ENCODE results near the gene GRPEL1. TPM values are rescaled to one million over a fixed set of nuclear protein-coding genes. Genes with fewer than 3 reads are reported as not detected.

Gene GRPEL1
- total RNA-seq, 1 donor from 2014 or later: 67.4 TPM

GRCh38 chr4:7101692-7102515 lies 34.0 kb upstream of the GRPEL1 start:
- DNase-seq (ENCODE audit: low read depth) (peak; percentile 42), FAIRE-seq (no peak)
- H3K27me3 ChIP-seq (ENCODE audit: control insufficient read depth, insufficient read depth, low read length): no peaks in the 10 kb centered on the region
- no peaks in the 10 kb centered on the region for H3K36me3 ChIP-seq (ENCODE audit: control insufficient read depth, insufficient read depth, low read length)
- H3K4me3 ChIP-seq (ENCODE audit: low read depth, low read length): no peak overlapping the region
- TF ChIP-seq, protein P1, sequence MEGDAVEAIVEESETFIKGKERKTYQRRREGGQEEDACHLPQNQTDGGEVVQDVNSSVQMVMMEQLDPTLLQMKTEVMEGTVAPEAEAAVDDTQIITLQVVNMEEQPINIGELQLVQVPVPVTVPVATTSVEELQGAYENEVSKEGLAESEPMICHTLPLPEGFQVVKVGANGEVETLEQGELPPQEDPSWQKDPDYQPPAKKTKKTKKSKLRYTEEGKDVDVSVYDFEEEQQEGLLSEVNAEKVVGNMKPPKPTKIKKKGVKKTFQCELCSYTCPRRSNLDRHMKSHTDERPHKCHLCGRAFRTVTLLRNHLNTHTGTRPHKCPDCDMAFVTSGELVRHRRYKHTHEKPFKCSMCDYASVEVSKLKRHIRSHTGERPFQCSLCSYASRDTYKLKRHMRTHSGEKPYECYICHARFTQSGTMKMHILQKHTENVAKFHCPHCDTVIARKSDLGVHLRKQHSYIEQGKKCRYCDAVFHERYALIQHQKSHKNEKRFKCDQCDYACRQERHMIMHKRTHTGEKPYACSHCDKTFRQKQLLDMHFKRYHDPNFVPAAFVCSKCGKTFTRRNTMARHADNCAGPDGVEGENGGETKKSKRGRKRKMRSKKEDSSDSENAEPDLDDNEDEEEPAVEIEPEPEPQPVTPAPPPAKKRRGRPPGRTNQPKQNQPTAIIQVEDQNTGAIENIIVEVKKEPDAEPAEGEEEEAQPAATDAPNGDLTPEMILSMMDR (IDR thresholded peaks at IDR 0.05; ENCODE audit: insufficient read depth, low read length, severe bottlenecking): peak; percentile 85

DNA sequence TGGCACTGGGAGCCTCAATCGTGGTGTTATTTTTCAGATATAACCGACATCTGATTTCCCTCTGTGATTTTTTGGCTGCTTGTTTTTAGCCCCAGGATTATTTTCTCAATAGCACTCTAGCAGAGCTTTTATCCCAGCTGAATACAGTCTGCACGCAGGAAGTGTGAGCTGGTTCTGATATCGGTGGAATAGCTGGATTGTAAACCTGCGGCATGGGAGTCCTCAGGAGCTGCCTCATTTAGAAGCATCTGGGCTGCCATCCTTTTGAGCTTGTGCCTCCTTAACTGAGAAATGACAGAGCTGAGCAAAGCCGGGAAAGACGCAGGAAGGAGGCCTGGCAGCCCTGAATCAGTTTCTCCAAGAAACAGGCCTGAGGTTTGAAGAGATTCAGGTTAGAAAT lies 28.4 kb upstream of the GRPEL1 start:
- no peak for FAIRE-seq
- H3K27me3 ChIP-seq (ENCODE audit: control insufficient read depth, insufficient read depth, low read length): no peaks in the 10 kb centered on the region
- DNase-seq (ENCODE audit: low read depth): no peak

DNA sequence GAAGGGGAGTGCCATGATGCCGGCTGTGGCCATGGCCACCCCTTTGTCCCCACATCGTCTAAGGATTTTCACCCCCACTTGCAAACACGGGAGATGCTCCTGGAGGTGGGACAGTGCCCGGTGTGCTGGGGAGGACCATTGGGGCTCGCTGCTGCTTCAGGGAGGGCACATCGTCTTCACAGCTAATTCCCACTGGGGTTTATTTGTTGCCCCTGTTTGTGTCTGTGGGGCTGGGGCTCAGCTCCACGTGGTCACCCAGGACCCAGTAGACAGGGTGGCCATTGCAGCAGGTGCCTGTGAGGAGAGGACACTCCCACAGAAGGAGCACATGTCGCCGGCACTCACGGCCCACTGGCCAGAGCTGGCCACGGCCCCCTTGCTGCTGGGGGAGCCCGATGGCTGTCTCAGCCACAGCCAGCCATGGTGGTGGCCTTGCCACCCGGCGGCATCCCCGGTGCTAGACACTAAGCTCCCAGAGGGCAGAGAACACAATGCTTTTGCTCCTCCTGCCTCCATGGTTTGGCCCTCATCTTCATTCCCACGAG lies 27.8 kb upstream of the GRPEL1 start:
- FAIRE-seq (no peak), DNase-seq (ENCODE audit: low read depth) (no peak)
- H3K4me3 ChIP-seq (ENCODE audit: low read depth, low read length): no peak overlapping the region

More for the DNA sequence above, 28.4 kb upstream of the GRPEL1 start:
- TF ChIP-seq, protein P1 (IDR thresholded peaks at IDR 0.05; ENCODE audit: insufficient read depth, low read length, severe bottlenecking): no peak
- Histone ChIP-seq H3K36me3 (ENCODE audit: control insufficient read depth, insufficient read depth, low read length) (no peaks in the 10 kb centered on the region), H3K4me3 (ENCODE audit: low read depth, low read length) (no peak overlapping the region)

DNA sequence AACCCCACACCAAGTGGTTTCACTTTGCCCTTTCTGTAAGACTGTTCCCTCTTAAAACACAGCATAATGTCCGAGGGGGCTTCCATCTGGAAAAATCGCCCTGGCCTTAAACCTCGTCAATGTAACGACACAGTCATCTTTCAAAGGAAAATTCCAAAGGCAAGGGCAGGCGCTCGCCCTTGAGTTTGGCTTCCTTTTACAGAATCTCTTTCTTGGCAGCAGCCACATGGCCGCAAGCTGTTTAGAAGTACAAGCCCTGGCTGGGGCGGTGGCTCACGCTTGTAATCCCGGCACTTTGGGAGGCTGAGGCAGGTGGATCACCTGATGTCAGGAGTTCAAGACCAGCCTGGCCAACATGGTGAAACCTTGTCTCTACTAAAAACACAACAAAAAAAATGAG lies 27.1 kb upstream of the GRPEL1 start:
- no peak overlapping the region for H3K4me3 ChIP-seq (ENCODE audit: low read depth, low read length)
- H3K36me3 ChIP-seq (ENCODE audit: control insufficient read depth, insufficient read depth, low read length): no peaks in the 10 kb centered on the region
- TF ChIP-seq, protein P1 (IDR thresholded peaks at IDR 0.05; ENCODE audit: insufficient read depth, low read length, severe bottlenecking): no peak
- FAIRE-seq (no peak), DNase-seq (ENCODE audit: low read depth) (no peak)
- H3K27me3 ChIP-seq (ENCODE audit: control insufficient read depth, insufficient read depth, low read length): no peaks in the 10 kb centered on the region

More for the DNA sequence above, 27.8 kb upstream of the GRPEL1 start:
- no peaks in the 10 kb centered on the region for H3K27me3 ChIP-seq (ENCODE audit: control insufficient read depth, insufficient read depth, low read length)
- TF ChIP-seq, protein P1 (IDR thresholded peaks at IDR 0.05; ENCODE audit: insufficient read depth, low read length, severe bottlenecking): no peak
- H3K36me3 ChIP-seq (ENCODE audit: control insufficient read depth, insufficient read depth, low read length): no peaks in the 10 kb centered on the region

- no peak for FAIRE-seq
- Histone ChIP-seq H3K27me3 (ENCODE audit: control insufficient read depth, insufficient read depth, low read length) (no peaks in the 10 kb centered on the region), H3K4me3 (ENCODE audit: low read depth, low read length) (no peak overlapping the region), H3K36me3 (ENCODE audit: control insufficient read depth, insufficient read depth, low read length) (no peaks in the 10 kb centered on the region)
- TF ChIP-seq, protein P1 (IDR thresholded peaks at IDR 0.05; ENCODE audit: insufficient read depth, low read length, severe bottlenecking): no peak
- DNase-seq (ENCODE audit: low read depth): no peak
Measured at GRCh38 chr4:7092026-7092425, 24.2 kb upstream of the GRPEL1 start.
